ENCODE measurements around the gene DUOX1. TPM values are rescaled to one million over a fixed set of nuclear protein-coding genes. Genes with fewer than 3 reads are reported as not detected.

DUOX1 gene
- total and polyA plus RNA-seq, 2 donors (not counting 1 experiment from before 2014, with no cell fraction given) = 0.27 TPM; not detected in 1

DNA sequence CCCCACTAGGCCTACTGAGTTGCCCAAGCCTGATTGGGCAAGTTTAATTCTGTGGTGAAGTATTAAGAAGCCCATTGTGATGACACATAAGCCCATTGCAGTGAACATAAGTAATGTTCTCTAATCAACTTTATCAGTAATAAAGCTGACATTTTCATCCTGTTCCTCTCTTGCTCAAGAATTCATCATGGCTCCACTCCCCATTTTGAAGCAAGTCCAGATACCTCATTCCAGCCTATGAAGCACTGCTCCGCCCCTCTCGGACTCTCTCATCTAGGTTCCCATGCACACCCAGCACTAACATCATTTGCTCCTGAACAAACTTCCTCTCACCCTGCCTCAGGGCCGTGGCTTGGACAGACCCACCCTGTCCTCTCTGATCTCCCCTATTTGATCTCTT lies 47.5 kb downstream of the DUOX1 start:
- ATAC-seq (ENCODE audit: low read depth) = no peak
- Histone ChIP-seq H2AFZ (ENCODE audit: insufficient read depth, low read depth, low read length, poor library complexity, severe bottlenecking) (no peak overlapping the region), H3K4me3 (ENCODE audit: control extremely low read depth in 1 of 5, extremely low read depth in 1 of 5, insufficient read depth in 1 of 5, low read depth in 2 of 5, low read length in 4 of 5) (no peak overlapping the region), H4K20me1 (ENCODE audit: control insufficient read depth, insufficient read depth, low read length, poor library complexity, severe bottlenecking) (no peaks in the 10 kb centered on the region), H3K9ac (ENCODE audit: low read length) (no peak overlapping the region), H3K27me3 (replicated peaks in 1 of 4; ENCODE audit: control extremely low read depth in 1 of 4, control insufficient read depth in 3 of 4, insufficient read depth in 4 of 4, low read length in 3 of 4) (no peaks in the 10 kb centered on the region), H3K9me3 (ENCODE audit: control extremely low read depth in 1 of 3, control insufficient read depth in 2 of 3, insufficient read depth in 1 of 3, low read length in 2 of 3) (no peaks in the 10 kb centered on the region), H3K79me2 (ENCODE audit: control insufficient read depth, insufficient read depth, low read length) (no peaks in the 10 kb centered on the region), H3K36me3 (replicated peaks in 1 of 2; ENCODE audit: control extremely low read depth in 1 of 2, control insufficient read depth in 1 of 2, extremely low read depth in 1 of 2, insufficient read depth in 2 of 2, low read length in 1 of 2) (no peaks in the 10 kb centered on the region), H3K4me1 (ENCODE audit: control insufficient read depth in 2 of 2, insufficient read depth in 2 of 2, low read length in 2 of 2) (no peaks in the 10 kb centered on the region), H3K4me2 (replicated peaks; ENCODE audit: low read depth, low read length, poor library complexity, severe bottlenecking) (no peak overlapping the region), H3K27ac (ENCODE audit: low read length in 2 of 2) (no peak overlapping the region)
- ChIA-PET CTCF (interaction anchor here (1.1 to 2.0 kb wide), 4 partner anchors 9 to 59 kb away, joined by 3 to 9 read pairs (median 5); no protein-coding TSS in a partner anchor), POLR2A (no interaction called here)
- Mint-ChIP-seq H3K9me3 (ENCODE audit: insufficient read depth) (no peaks in the 10 kb centered on the region), H3K27me3 (peaks cover 7% of the 10 kb centered on the region), H3K4me3 (no peak overlapping the region), H3K4me1 (peaks cover 2% of the 10 kb centered on the region), H3K27ac (no peak overlapping the region)
- DNase-seq = no peak
- TF ChIP-seq CTCF (IDR thresholded peaks at IDR 0.05) (no peak), EZH2 (IDR thresholded peaks at IDR 0.05; ENCODE audit: borderline replicate concordance, insufficient read depth, low read depth, low read length, poor library complexity, severe bottlenecking) (no peak)
- 93% methylated on average over 3 of the region's 3 CpGs for WGBS (ENCODE audit: insufficient coverage)
- intact Hi-C loops (cut with micrococcal nuclease) = no loop called here

DNA sequence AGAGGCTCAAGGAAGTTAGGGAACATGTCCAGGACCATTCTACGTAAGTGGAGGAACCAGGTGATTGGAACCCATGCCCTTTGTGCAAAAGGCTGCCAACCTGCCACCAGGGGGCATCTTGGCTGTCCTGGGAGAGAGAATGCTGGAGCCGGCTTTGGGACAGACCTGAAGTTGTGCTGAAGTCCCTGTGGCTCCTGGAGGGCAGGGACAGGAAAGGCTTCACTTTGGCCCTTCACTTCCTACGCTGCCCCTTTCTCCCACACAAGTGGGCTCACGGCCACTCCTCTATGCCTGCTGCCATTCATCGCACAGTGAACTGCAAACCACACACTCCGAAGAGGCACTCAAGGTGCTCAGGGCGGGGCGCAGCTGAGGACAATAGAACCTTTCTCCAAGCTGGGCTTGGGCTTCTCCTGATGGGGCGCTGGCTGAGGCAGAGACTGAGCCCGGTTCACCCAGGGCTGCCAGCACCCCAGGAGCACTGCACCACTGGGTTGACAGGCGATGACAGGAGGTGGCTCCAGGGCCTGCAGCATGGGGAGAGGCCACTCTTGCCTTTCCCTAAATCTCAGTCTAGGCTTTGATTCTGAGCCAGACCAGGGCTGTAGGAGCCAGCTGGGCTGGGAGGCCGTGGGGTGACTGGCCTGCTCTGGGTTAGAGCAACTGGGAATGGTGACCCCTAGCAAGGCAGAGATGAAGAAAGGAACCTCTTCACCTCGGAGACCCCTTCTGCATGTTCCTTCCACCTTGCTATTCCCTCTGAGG lies 49.6 kb downstream of the DUOX1 start:
- no peaks in the 10 kb centered on the region for H3K9me3 Mint-ChIP-seq (ENCODE audit: insufficient read depth)
- no peak overlapping the region for H3K27ac Mint-ChIP-seq
- peaks cover 2% of the 10 kb centered on the region for H3K4me1 Mint-ChIP-seq
- H3K9me3 ChIP-seq (ENCODE audit: control extremely low read depth in 1 of 3, control insufficient read depth in 2 of 3, insufficient read depth in 1 of 3, low read length in 2 of 3) = no peaks in the 10 kb centered on the region
- no peaks in the 10 kb centered on the region for H3K79me2 ChIP-seq (ENCODE audit: control insufficient read depth, insufficient read depth, low read length)
- no peak overlapping the region for H3K4me2 ChIP-seq (replicated peaks; ENCODE audit: low read depth, low read length, poor library complexity, severe bottlenecking)
- H3K36me3 ChIP-seq (replicated peaks in 1 of 2; ENCODE audit: control extremely low read depth in 1 of 2, control insufficient read depth in 1 of 2, extremely low read depth in 1 of 2, insufficient read depth in 2 of 2, low read length in 1 of 2) = no peaks in the 10 kb centered on the region
- no peak overlapping the region for H2AFZ ChIP-seq (ENCODE audit: insufficient read depth, low read depth, low read length, poor library complexity, severe bottlenecking)
- CTCF ChIA-PET = interaction anchor here (0.9 to 4.8 kb wide), 15 partner anchors 8 to 222 kb away, joined by 3 to 37 read pairs (median 4); partner anchors contain the start of gene SHF
- POLR2A ChIA-PET = no interaction called here
- ATAC-seq (ENCODE audit: low read depth) = peak; percentile 51
- DNase-seq = peak; percentile 60
- no peak overlapping the region for H3K4me3 Mint-ChIP-seq
- no peaks in the 10 kb centered on the region for H3K27me3 ChIP-seq (replicated peaks in 1 of 4; ENCODE audit: control extremely low read depth in 1 of 4, control insufficient read depth in 3 of 4, insufficient read depth in 4 of 4, low read length in 3 of 4)
- intact Hi-C loops (cut with micrococcal nuclease) = no loop called here
- H4K20me1 ChIP-seq (ENCODE audit: control insufficient read depth, insufficient read depth, low read length, poor library complexity, severe bottlenecking) = no peaks in the 10 kb centered on the region
- peaks cover 7% of the 10 kb centered on the region for H3K27me3 Mint-ChIP-seq
- 95% methylated on average over 12 of the region's 13 CpGs for WGBS (ENCODE audit: insufficient coverage)
- TF ChIP-seq CTCF (IDR thresholded peaks at IDR 0.05) (peak; percentile 54), EZH2 (IDR thresholded peaks at IDR 0.05; ENCODE audit: borderline replicate concordance, insufficient read depth, low read depth, low read length, poor library complexity, severe bottlenecking) (no peak)
- H3K27ac ChIP-seq (ENCODE audit: low read length in 2 of 2) = no peak overlapping the region
- H3K4me1 ChIP-seq (ENCODE audit: control insufficient read depth in 2 of 2, insufficient read depth in 2 of 2, low read length in 2 of 2) = no peaks in the 10 kb centered on the region
- no peak overlapping the region for H3K4me3 ChIP-seq (ENCODE audit: control extremely low read depth in 1 of 5, extremely low read depth in 1 of 5, insufficient read depth in 1 of 5, low read depth in 2 of 5, low read length in 4 of 5)
- no peak overlapping the region for H3K9ac ChIP-seq (ENCODE audit: low read length)
